Vagina (tissue), 2 donors: ENCODE measurements around the gene UPK1B.

Experiments used
- CTCF ChIP-seq, 3 experiments: fragments of 450-650 bp in 2 of 3; fragments of 200-600 bp in 1 of 3; sonication (generic) in 1 of 3; IDR thresholded peaks; one replicate each; pipeline ENCODE4 v1.5.1; 2017 to 2019; ENCODE audit warnings: antibody characterized with exemption in 3 of 3, mild to moderate bottlenecking in 2 of 3, moderate library complexity in 2 of 3
- POLR2AphosphoS5 ChIP-seq, 2 donors: sonication (generic); formaldehyde crosslinking; IDR thresholded peaks; one replicate each; pipeline ENCODE4 v1.9.0; 2017; ENCODE audit warnings: antibody characterized with exemption in 2 of 2, mild to moderate bottlenecking in 2 of 2, low read depth in 1 of 2; ENCODE audit not compliant: insufficient read depth in 1 of 2

GRCh38 chr3:119239206-119239820, 65.9 kb downstream of the UPK1B start:
- TF ChIP-seq CTCF (IDR thresholded peaks at IDR 0.05), result no peak
- TF ChIP-seq POLR2AphosphoS5 (IDR thresholded peaks at IDR 0.05; ENCODE audit: insufficient read depth in 1 of 2, low read depth in 1 of 2), result no peak
